Smooth muscle cell of the umbilical artery (primary cell): ENCODE measurements around the gene EMC8. TPM values are rescaled to one million over a fixed set of nuclear protein-coding genes. Genes with fewer than 3 reads are reported as not detected.

Experiments
- total RNA-seq: library from RNA; depleted of rRNA; stranded (reverse); fragments of >200 nt; gene quantifications from 2 replicates; pipeline ENCODE4 v1.2.3, GENCODE V29; 2014

The EMC8 gene
- 18.4 and 24.3 TPM in 2 replicates for total RNA-seq

GRCh38 chr16:85799497-85800320 lies at the start of gene EMC8, which contains the start of gene COX4I1:
Gene EMC8 (minus strand): TSS chr16:85799544. CDS start chr16:85799295, 249 bp downstream.
Gene COX4I1 (plus strand): TSS chr16:85799695. CDS start chr16:85801206, 1,511 bp downstream.

GRCh38 chr16:85750827-85751697 lies 48.3 kb downstream of the EMC8 start, which contains the start of gene C16orf74:
Gene C16orf74 (minus strand): TSS chr16:85751096. CDS start chr16:85735217, 15,879 bp downstream.

Other genes with a start within 250 kb of the EMC8 start
- 44.8 and 65.2 TPM in 2 replicates for gene GSE1, start 186.2 kb downstream of the EMC8 start, total RNA-seq
- 0.89 and 4.4 TPM in 2 replicates for gene GINS2, start 110.6 kb downstream of the EMC8 start, total RNA-seq
- 11.6 and 12.6 TPM in 2 replicates for gene C16orf74, start 48.4 kb downstream of the EMC8 start, total RNA-seq
- gene COX4I1, start 151 bp upstream of the EMC8 start, total RNA-seq = 233 and 379 TPM in 2 replicates
- gene IRF8, start 99.6 kb upstream of the EMC8 start, total RNA-seq = not detected in 2 replicates